PC-9 (cell line): ENCODE results near the gene DOK5. TPM values are rescaled to one million over a fixed set of nuclear protein-coding genes. Genes with fewer than 3 reads are reported as not detected.
"Not testable (repeated sequence)": the region's sequence is repeated elsewhere in the genome, so short reads cannot be mapped to it uniquely, and the experiment has no call there.

Experiments
- BruUV-seq: library from RNA; stranded (reverse); fragments of 400-500 nt; replicated peaks from 2 replicates; lab custom pipeline; 2021; lab: Mats Ljungman, UMichigan
- CTCF ChIA-PET: fragments of 300-600 bp; sonication (Branson Sonifier 250); formaldehyde crosslinking; loops from one replicate; lab custom pipeline; 2022; ENCODE audit warnings: antibody characterized with exemption; lab: Charles Lee
- POLR2A ChIA-PET: fragments of 300-600 bp; sonication (Branson Sonifier 250); formaldehyde crosslinking; loops from one replicate; lab custom pipeline; 2022; ENCODE audit warnings: antibody characterized with exemption; ENCODE audit not compliant: unreplicated experiment; lab: Charles Lee
- DNase-seq, 2 experiments: peaks; one replicate each; pipeline versions ENCODE4 v3.0.0 to v3.0.0-alpha.2; 2015 to 2022; ENCODE audit warnings: mixed read lengths in 1 of 2
- H2AFZ ChIP-seq: fragments of 200-600 bp; sonication (generic); 2 replicates; pipeline ENCODE4 v1.8.1; 2017; ENCODE audit warnings: antibody characterized with exemption
- H3F3A ChIP-seq: fragments of 200-600 bp; sonication (generic); 2 replicates; pipeline ENCODE4 v1.8.1; 2017; ENCODE audit warnings: antibody characterized with exemption, mild to moderate bottlenecking, low read depth; ENCODE audit not compliant: insufficient read depth
- H3K27ac ChIP-seq: fragments of 200-600 bp; sonication (generic); 2 replicates; pipeline ENCODE4 v1.6.1; 2016; ENCODE audit warnings: mixed run types
- H3K27me3 ChIP-seq: fragments of 200-600 bp; sonication (generic); 2 replicates; pipeline ENCODE4 v1.6.1; 2016; ENCODE audit warnings: low read depth, mixed run types; ENCODE audit not compliant: insufficient read depth
- H3K36me3 ChIP-seq: fragments of 200-600 bp; sonication (generic); 2 replicates; pipeline ENCODE4 v1.6.1; 2016; ENCODE audit warnings: low read depth, mixed run types
- H3K4me1 ChIP-seq: fragments of 200-600 bp; sonication (generic); replicated peaks from 2 replicates; pipeline ENCODE4 v1.6.1; 2016; ENCODE audit warnings: mixed run types; ENCODE audit not compliant: insufficient read depth
- H3K4me2 ChIP-seq: fragments of 200-600 bp; sonication (generic); 2 replicates; pipeline ENCODE4 v1.6.1; 2017; ENCODE audit warnings: mixed run types
- H3K4me3 ChIP-seq: fragments of 200-600 bp; sonication (generic); 2 replicates; pipeline ENCODE4 v1.6.1; 2016; ENCODE audit warnings: mixed run types
- H3K79me2 ChIP-seq: fragments of 200-600 bp; sonication (generic); 2 replicates; pipeline ENCODE4 v1.6.1; 2017; ENCODE audit warnings: low read depth, mixed run types
- H3K9me2 ChIP-seq: fragments of 200-600 bp; sonication (generic); 2 replicates; pipeline ENCODE4 v1.8.1; 2017; ENCODE audit warnings: mild to moderate bottlenecking; ENCODE audit not compliant: insufficient read depth
- H3K9me3 ChIP-seq: fragments of 200-600 bp; sonication (generic); 2 replicates; pipeline ENCODE4 v1.8.1; 2016; ENCODE audit warnings: low read depth; ENCODE audit not compliant: insufficient read depth
- H4K20me1 ChIP-seq: fragments of 200-600 bp; sonication (generic); 2 replicates; pipeline ENCODE4 v1.8.1; 2017; ENCODE audit not compliant: insufficient read depth
- CTCF ChIP-seq: fragments of 200-600 bp; sonication (generic); conservative IDR thresholded peaks from 2 replicates; pipeline ENCODE4 v1.6.1; 2017; ENCODE audit warnings: mixed run types, antibody characterized with exemption, mild to moderate bottlenecking, moderate library complexity
- EZH2 ChIP-seq: fragments of 200-600 bp; sonication (generic); IDR thresholded peaks from 2 replicates; pipeline ENCODE4 v1.8.0; 2017; ENCODE audit warnings: antibody characterized with exemption, low read depth
- intact Hi-C: fragments of 100-400 bp; cut with micrococcal nuclease; formaldehyde crosslinking; loops from one replicate; pipeline ENCODE4 v1.10.0; 2022; ENCODE audit not compliant: unreplicated experiment
- total RNA-seq: library from RNA; stranded (reverse); gene quantifications from 2 replicates; pipeline ENCODE4 v1.2.3, GENCODE V29; 2021

The DOK5 gene
- total RNA-seq, 1 experiment from 2014 or later, result not detected

DNA sequence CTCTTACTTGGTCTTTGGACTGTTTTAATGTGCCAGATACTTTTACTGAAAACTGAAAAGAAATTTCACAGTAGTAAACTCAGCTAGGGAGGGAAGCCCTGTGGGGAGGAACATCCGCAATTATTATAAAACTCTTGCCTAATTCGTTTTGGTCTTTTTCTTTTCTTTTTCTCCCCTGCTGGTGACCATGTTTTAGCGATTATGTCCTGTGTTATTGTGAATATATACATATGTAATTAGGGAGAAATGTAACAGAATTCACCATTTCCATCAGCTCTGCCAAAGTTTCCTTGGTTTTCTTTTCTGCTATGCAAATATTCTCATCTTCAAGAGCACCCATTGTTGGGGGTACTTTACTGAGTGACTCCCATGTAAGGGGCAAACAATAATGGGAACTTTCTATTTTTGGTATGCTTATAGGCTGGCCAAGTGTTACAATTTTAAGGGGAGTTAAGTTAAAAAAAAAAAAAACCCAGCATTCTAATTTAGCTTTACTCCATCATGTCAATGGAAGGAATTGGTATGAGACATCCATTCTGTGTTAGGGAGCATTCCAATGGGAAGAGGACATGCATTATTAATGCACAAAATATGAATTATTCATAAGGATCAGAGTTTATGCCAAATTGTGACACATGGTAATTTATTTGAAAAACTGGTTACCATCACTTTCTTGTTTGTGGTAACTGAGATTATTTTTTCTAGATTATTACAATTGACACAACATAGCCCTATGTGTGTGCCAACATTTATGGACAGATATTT lies 2.0 kb downstream of the DOK5 start:
- Histone ChIP-seq H3K4me3 (no peak overlapping the region), H3K9me2 (no peaks in the 10 kb centered on the region), H4K20me1 (no peaks in the 10 kb centered on the region), H3K9me3 (no peaks in the 10 kb centered on the region), H3K27me3 (peaks cover 18% of the 10 kb centered on the region), H3K4me2 (no peak overlapping the region), H3K27ac (no peak overlapping the region), H3F3A (no peaks in the 10 kb centered on the region), H3K79me2 (no peaks in the 10 kb centered on the region), H3K36me3 (no peaks in the 10 kb centered on the region), H2AFZ (no peak overlapping the region), H3K4me1 (no peaks in the 10 kb centered on the region)
- no TSS peak for BruUV-seq
- intact Hi-C loops, result loop anchor here (10.0 kb wide), 1 partner anchor 253 kb away; no protein-coding TSS in a partner anchor
- TF ChIP-seq EZH2, result no peak
- no peak for TF ChIP-seq CTCF
- ChIA-PET POLR2A (no interaction called here), CTCF (interaction anchor here (0.6 kb wide), 1 partner anchor 383 kb away, joined by 3 read pairs; no protein-coding TSS in a partner anchor)
- no peak for DNase-seq

DNA sequence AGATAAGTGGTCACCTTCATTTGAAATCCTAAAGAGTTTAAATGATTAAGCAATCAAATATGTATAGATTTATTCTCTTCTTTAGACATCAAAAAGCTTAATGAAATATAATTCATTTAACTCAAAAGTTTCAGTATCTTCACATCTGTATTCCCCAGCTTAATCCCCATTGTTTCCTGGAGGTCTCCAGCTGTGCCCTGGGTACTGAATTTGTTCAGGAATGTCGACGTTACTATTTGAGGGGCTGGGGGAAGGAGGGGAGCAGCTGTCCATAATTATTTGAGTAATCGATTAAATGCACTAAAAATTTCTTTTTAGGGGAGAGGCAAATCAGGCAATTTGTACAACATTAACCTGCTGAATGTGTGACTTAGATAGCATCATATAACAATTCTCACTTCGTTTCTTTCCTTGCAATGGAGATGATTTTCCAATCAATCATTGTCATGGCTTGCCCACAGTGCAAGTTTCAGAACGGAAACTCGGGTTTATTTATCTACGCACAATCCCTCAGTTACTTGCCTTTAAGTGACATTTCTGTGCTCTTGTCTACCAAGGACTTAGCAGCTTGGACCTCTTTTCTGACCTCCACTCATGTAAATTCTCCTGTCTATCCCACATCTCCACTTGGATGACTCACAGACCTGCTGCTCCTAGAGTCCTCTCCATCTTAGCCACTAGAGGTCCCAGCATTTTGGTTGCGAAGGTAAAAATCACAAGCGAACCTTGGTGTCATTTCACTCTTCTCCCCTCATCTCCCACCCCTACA lies 3.9 kb downstream of the DOK5 start:
- H3K27ac ChIP-seq, result no peak overlapping the region
- H4K20me1 ChIP-seq, result no peaks in the 10 kb centered on the region
- TF ChIP-seq CTCF (peak; percentile 41; the same call in 1 of the 2 replicates), EZH2 (no peak)
- DNase-seq, result no peak
- H2AFZ ChIP-seq, result no peak overlapping the region
- POLR2A ChIA-PET, result interaction anchor here (0.6 kb wide), 1 partner anchor 1485 kb away, joined by 3 read pairs; no protein-coding TSS in a partner anchor
- no peaks in the 10 kb centered on the region for H3F3A ChIP-seq
- no peaks in the 10 kb centered on the region for H3K4me1 ChIP-seq
- BruUV-seq, result no TSS peak
- no peaks in the 10 kb centered on the region for H3K9me3 ChIP-seq
- H3K79me2 ChIP-seq, result no peaks in the 10 kb centered on the region
- intact Hi-C loops, result loop anchor here (10.0 kb wide), 1 partner anchor 255 kb away; no protein-coding TSS in a partner anchor
- no peak overlapping the region for H3K4me2 ChIP-seq
- CTCF ChIA-PET, result no interaction called here
- no peak overlapping the region for H3K4me3 ChIP-seq
- no peaks in the 10 kb centered on the region for H3K36me3 ChIP-seq
- H3K27me3 ChIP-seq, result peaks cover 13% of the 10 kb centered on the region
- H3K9me2 ChIP-seq, result no peaks in the 10 kb centered on the region

- H3K9me2 ChIP-seq, POLR2A ChIA-PET, H3K4me1 ChIP-seq, H3F3A ChIP-seq, H4K20me1 ChIP-seq, CTCF ChIA-PET, H3K4me3 ChIP-seq, H3K4me2 ChIP-seq, H3K79me2 ChIP-seq, H2AFZ ChIP-seq, DNase-seq, H3K27ac ChIP-seq, BruUV-seq, H3K36me3 ChIP-seq, H3K9me3 ChIP-seq: not testable (repeated sequence)
- intact Hi-C loops, result loop anchor here (10.0 kb wide), 1 partner anchor 255 kb away; no protein-coding TSS in a partner anchor
- peaks cover 13% of the 10 kb centered on the region for H3K27me3 ChIP-seq
Observed at GRCh38 chr20:54479937-54480336, 4.5 kb downstream of the DOK5 start.
